H7 (cell line): Measurements from ENCODE around the gene CC2D2A. TPM values are rescaled to one million over a fixed set of nuclear protein-coding genes. Genes with fewer than 3 reads are reported as not detected.

Experiments
- DNase-seq: peaks from one replicate; pipeline ENCODE4 v3.0.0; 2012
- H3K27me3 ChIP-seq: 2 replicates; pipeline ENCODE4 v1.6.0; 2011; ENCODE audit warnings: mild to moderate bottlenecking, low read length; ENCODE audit not compliant: control insufficient read depth, insufficient read depth
- H3K36me3 ChIP-seq: replicated peaks from 2 replicates; pipeline ENCODE4 v1.5.1; 2011; ENCODE audit warnings: low read length; ENCODE audit not compliant: control insufficient read depth, insufficient read depth
- H3K4me3 ChIP-seq: 2 replicates; pipeline ENCODE4 v1.5.1; 2011; ENCODE audit warnings: low read depth, mild to moderate bottlenecking, control low read depth, low read length, moderate library complexity; ENCODE audit not compliant: insufficient read depth
- total RNA-seq: library from RNA; depleted of rRNA; stranded (reverse); fragments of >200 nt; shearing (Covaris generic); gene quantifications from 2 replicates; pipeline ENCODE4 v1.2.3, GENCODE V29; 2014; rRNA removed

CC2D2A gene
- total RNA-seq = 9.6 and 12.9 TPM in 2 replicates

GRCh38 chr4:15469402-15470127, at the start of gene CC2D2A:
Gene CC2D2A, plus strand, starts transcription at chr4:15469882. Its CDS starts 6,051 bp downstream, at chr4:15475933.
- Histone ChIP-seq H3K4me3 (peak within 1 kb of the TSS; percentile 29), H3K36me3 (no peaks in the 10 kb centered on the region), H3K27me3 (no peaks in the 10 kb centered on the region)
- DNase-seq = peak; percentile 6

DNA sequence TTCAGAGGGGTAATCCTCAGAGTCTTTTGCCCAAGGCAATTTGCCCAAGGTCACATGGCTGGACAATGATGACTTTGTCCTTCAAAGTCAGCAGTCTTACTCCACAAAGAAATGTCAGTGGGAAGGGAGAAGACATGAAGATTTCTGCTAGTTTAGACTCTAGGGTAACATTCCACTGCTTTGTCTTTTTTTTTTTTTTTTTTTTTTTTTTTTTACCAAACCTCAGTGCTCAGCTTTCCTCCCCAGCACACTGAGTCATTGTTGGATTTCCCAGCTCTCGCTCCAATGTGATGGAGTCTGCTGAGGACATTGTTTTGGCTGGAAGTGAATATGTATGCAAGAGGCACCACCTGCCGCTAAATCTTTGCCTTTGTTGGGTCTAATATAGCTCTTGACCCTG, 49.0 kb upstream of the CC2D2A start:
- no peaks in the 10 kb centered on the region for H3K36me3 ChIP-seq
- no peaks in the 10 kb centered on the region for H3K27me3 ChIP-seq
- H3K4me3 ChIP-seq = no peak overlapping the region
- DNase-seq = no peak

GRCh38 chr4:15423285-15423711, 46.4 kb upstream of the CC2D2A start:
- no peak for DNase-seq
- Histone ChIP-seq H3K27me3 (no peaks in the 10 kb centered on the region), H3K4me3 (no peak overlapping the region), H3K36me3 (no peaks in the 10 kb centered on the region)

GRCh38 chr4:15425520-15425919, 44.2 kb upstream of the CC2D2A start:
- no peak overlapping the region for H3K4me3 ChIP-seq
- H3K36me3 ChIP-seq = no peaks in the 10 kb centered on the region
- H3K27me3 ChIP-seq = no peaks in the 10 kb centered on the region
- DNase-seq = no peak

DNA sequence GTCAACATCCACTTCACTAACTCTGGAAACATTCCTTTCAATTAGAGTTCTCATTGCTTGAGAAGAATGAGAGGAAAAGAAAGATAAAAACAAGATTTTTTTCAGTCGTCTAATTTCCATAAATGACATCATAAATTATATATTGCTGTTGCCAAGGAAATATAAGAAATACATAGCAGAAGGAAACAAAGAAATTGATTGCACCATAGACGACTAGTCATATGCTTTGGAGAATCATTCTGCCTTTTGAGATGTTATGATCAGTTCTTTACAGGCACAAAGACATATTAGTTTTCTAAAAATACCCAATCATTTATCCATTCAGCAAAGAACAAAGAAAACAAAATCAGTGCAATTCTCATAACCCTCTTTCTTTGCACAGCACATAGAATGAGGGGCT, 42.5 kb upstream of the CC2D2A start:
- no peak overlapping the region for H3K4me3 ChIP-seq
- H3K27me3 ChIP-seq = no peaks in the 10 kb centered on the region
- no peak for DNase-seq
- H3K36me3 ChIP-seq = no peaks in the 10 kb centered on the region

- no peak for DNase-seq
- H3K36me3 ChIP-seq = no peaks in the 10 kb centered on the region
- H3K27me3 ChIP-seq = no peaks in the 10 kb centered on the region
- no peak within 1 kb of the TSS for H3K4me3 ChIP-seq
Measured at GRCh38 chr4:15427701-15428100, 42.0 kb upstream of the CC2D2A start, which contains the start of gene C1QTNF7. Gene C1QTNF7, plus strand, starts transcription at chr4:15428033. Its CDS starts 7,711 bp downstream, at chr4:15435744.

DNA sequence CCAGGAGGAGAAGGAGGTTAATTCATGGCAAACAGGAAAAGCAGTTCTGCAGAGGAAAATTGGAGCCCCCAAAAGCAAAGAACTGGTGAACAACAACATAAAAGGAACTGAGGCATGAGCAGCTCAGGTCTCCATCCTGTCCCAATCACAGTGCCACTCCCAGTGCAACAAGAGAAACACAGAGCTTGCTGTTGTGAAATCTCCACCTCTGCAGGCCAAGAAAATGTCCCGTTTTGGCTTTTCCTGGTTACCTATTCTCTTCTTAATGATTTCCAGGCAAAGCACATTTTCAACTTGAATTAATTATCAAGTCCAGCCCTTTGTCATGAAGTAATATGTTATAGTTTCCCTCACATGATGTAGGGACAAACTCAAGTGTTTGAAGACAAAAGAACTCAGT, 41.1 kb upstream of the CC2D2A start:
- DNase-seq = no peak
- H3K27me3 ChIP-seq = no peaks in the 10 kb centered on the region
- H3K36me3 ChIP-seq = no peaks in the 10 kb centered on the region
- no peak overlapping the region for H3K4me3 ChIP-seq

- no peak for DNase-seq
Measured at GRCh38 chr4:15434091-15434490, 35.6 kb upstream of the CC2D2A start.

GRCh38 chr4:15434676-15435075, 35.0 kb upstream of the CC2D2A start:
- H3K27me3 ChIP-seq = no peaks in the 10 kb centered on the region
- no peak overlapping the region for H3K4me3 ChIP-seq
- no peaks in the 10 kb centered on the region for H3K36me3 ChIP-seq
- no peak for DNase-seq

More at GRCh38 chr4:15434091-15434490, 35.6 kb upstream of the CC2D2A start:
- H3K27me3 ChIP-seq = no peaks in the 10 kb centered on the region
- H3K36me3 ChIP-seq = no peaks in the 10 kb centered on the region
- no peak overlapping the region for H3K4me3 ChIP-seq

GRCh38 chr4:15436513-15436912, 33.2 kb upstream of the CC2D2A start:
- Histone ChIP-seq H3K4me3 (no peak overlapping the region), H3K36me3 (no peaks in the 10 kb centered on the region), H3K27me3 (no peaks in the 10 kb centered on the region)
- DNase-seq = no peak

GRCh38 chr4:15438939-15439524, 30.6 kb upstream of the CC2D2A start:
- H3K4me3 ChIP-seq = no peak overlapping the region
- no peak for DNase-seq
- no peaks in the 10 kb centered on the region for H3K27me3 ChIP-seq
- H3K36me3 ChIP-seq = no peaks in the 10 kb centered on the region

GRCh38 chr4:15443371-15444160, 26.1 kb upstream of the CC2D2A start:
- Histone ChIP-seq H3K27me3 (no peaks in the 10 kb centered on the region), H3K4me3 (no peak overlapping the region), H3K36me3 (no peaks in the 10 kb centered on the region)
- DNase-seq = no peak

GRCh38 chr4:15444276-15444675, 25.4 kb upstream of the CC2D2A start:
- no peak overlapping the region for H3K4me3 ChIP-seq
- DNase-seq = no peak
- no peaks in the 10 kb centered on the region for H3K27me3 ChIP-seq

GRCh38 chr4:15444879-15445547, 24.7 kb upstream of the CC2D2A start:
- no peaks in the 10 kb centered on the region for H3K36me3 ChIP-seq
- H3K4me3 ChIP-seq = no peak overlapping the region
- H3K27me3 ChIP-seq = no peaks in the 10 kb centered on the region
- no peak for DNase-seq

More at GRCh38 chr4:15444276-15444675, 25.4 kb upstream of the CC2D2A start:
- no peaks in the 10 kb centered on the region for H3K36me3 ChIP-seq
